Measurements from ENCODE around the gene BCAS1. TPM values are rescaled to one million over a fixed set of nuclear protein-coding genes. Genes with fewer than 3 reads are reported as not detected.
A peak's percentile ranks its signal among the peaks of the same experiment; 100 is the strongest.

BCAS1 gene
- total RNA-seq, 1 experiment from 2014 or later = 0.17 TPM

GRCh38 chr20:53905820-53906191 lies 164.6 kb downstream of the BCAS1 start:
- no peaks in the 10 kb centered on the region for H3K9me3 ChIP-seq (ENCODE audit: control insufficient read depth in 1 of 2, insufficient read depth in 1 of 2, low read depth in 1 of 2, low read length in 2 of 2)
- H3K27me3 ChIP-seq (ENCODE audit: insufficient read depth, low read length) = no peaks in the 10 kb centered on the region
- H3K9ac ChIP-seq (ENCODE audit: low read length) = no peak overlapping the region
- H3K79me2 ChIP-seq (ENCODE audit: insufficient read depth, low read length) = no peaks in the 10 kb centered on the region
- TF ChIP-seq CBX3 (IDR thresholded peaks at IDR 0.05; ENCODE audit: low read depth) (no peak), RAD21 (IDR thresholded peaks at IDR 0.05; ENCODE audit: low read depth) (no peak), CEBPB (IDR thresholded peaks at IDR 0.05; ENCODE audit: low read depth) (no peak), SRF (IDR thresholded peaks at IDR 0.05; ENCODE audit: low read depth) (no peak), ATF3 (IDR thresholded peaks at IDR 0.05) (no peak), ZBTB33 (IDR thresholded peaks at IDR 0.05; ENCODE audit: extremely low read depth, insufficient replicate concordance, low read length) (no peak), JUND (IDR thresholded peaks at IDR 0.05) (no peak), ELF1 (IDR thresholded peaks at IDR 0.05; ENCODE audit: borderline replicate concordance, low read depth) (no peak), POLR2AphosphoS5 (IDR thresholded peaks at IDR 0.05; ENCODE audit: low read depth, low read length) (no peak), TCF7L2 (IDR thresholded peaks at IDR 0.05; ENCODE audit: borderline replicate concordance, extremely low read depth, insufficient read depth, insufficient read length) (no peak), YY1 (IDR thresholded peaks at IDR 0.05; ENCODE audit: extremely low read depth, insufficient replicate concordance, low read depth, low read length) (no peak), ZFX (IDR thresholded peaks at IDR 0.05) (no peak), FOSL1 (IDR thresholded peaks at IDR 0.05; ENCODE audit: low read depth) (no peak), SP1 (IDR thresholded peaks at IDR 0.05; ENCODE audit: low read depth) (no peak), POLR2A (IDR thresholded peaks at IDR 0.05; ENCODE audit: borderline replicate concordance, extremely low read depth, insufficient read depth, insufficient read length) (no peak), ZNF274 (IDR thresholded peaks at IDR 0.05; ENCODE audit: low read depth, low read length) (no peak), SIN3A (IDR thresholded peaks at IDR 0.05; ENCODE audit: low read depth) (no peak)
- H2AFZ ChIP-seq (ENCODE audit: low read depth, low read length, poor library complexity, severe bottlenecking) = peak overlapping the region; percentile 96
- POLR2A ChIA-PET = no interaction called here
- H3K4me3 ChIP-seq (replicated peaks in 1 of 2; ENCODE audit: low read depth in 1 of 2, low read length in 2 of 2) = no peak overlapping the region
- no peaks in the 10 kb centered on the region for H3K36me3 ChIP-seq (ENCODE audit: control insufficient read depth in 1 of 2, insufficient read depth in 2 of 2, low read length in 2 of 2)
- peaks cover 23 to 40% of the 10 kb centered on the region in 2 experiments for H3K4me1 ChIP-seq (ENCODE audit: control insufficient read depth in 1 of 2, insufficient read depth in 2 of 2, low read length in 2 of 2)
- CTCF ChIA-PET = interaction anchor here (2.7 kb wide), 1 partner anchor 10 kb away, joined by 11 read pairs; no protein-coding TSS in a partner anchor
- DNase-seq (ENCODE audit: low read depth, low spot score) = no peak
- H4K20me1 ChIP-seq (ENCODE audit: insufficient read depth) = no peaks in the 10 kb centered on the region
- H3K4me2 ChIP-seq (ENCODE audit: low read length) = peak overlapping the region; percentile 64; the same call in 1 of the 2 replicates
- H3K9me2 ChIP-seq (ENCODE audit: insufficient read depth) = no peaks in the 10 kb centered on the region
- H3K27ac ChIP-seq (ENCODE audit: low read depth, low read length) = peak overlapping the region; percentile 56; the same call in 1 of the 2 replicates
- no TSS peak for BruUV-seq (replicated peaks)
- RAD21 ChIA-PET (ENCODE audit: low non-redundant PET in 1 of 2, low total read pairs in 2 of 2, uncharacterized antibody in 2 of 2, unreplicated experiment in 2 of 2) = no interaction called here
- intact Hi-C loops (cut with micrococcal nuclease) = no loop called here
- ATAC-seq = no peak
